ENCODE results near the gene CEACAM16. TPM values are rescaled to one million over a fixed set of nuclear protein-coding genes. Genes with fewer than 3 reads are reported as not detected.

The CEACAM16 gene
- total and polyA plus RNA-seq, 10 of the 15 experiments (the other 5 are each of a cell fraction or from before 2014, with no cell fraction given) = not detected

DNA sequence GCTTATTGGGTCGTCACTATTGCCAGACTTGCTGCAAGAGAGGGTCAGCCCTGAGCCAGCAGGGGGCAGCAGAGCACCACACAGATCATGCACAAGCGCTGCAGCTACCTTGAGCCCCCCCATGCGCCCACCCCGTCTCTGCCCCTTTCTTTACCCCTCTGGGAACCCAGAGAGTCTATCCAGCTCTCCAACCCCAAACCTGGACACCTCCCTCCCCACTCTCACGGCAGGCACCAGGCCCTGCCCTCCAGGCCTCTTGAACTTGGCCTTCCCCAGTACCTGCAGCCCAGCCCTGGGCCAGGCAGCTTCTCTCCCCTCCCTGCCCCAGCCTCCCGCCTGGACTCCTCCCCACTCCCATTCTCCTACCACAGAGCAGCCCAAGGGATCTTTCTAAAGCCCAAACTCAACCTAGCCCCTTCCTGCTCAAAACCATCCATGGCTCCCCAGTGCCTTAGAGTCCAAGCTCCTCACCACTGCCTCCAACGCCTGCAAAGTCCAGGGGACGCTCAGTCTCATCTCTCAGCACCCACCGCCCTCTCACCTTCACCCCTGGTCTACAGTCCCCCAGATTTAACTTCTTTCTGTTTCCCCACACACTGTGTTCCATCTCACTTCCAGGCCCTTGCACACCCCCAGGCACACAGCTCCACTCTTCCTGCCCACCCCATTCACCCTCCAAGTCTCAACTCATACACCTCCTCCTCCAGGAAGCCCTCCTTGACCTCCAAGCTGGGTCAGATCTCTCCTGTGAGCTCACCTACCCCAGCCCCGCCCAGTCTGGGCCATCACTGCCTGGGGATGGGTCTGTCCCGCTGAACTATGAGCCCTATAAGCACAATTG lies 9.4 kb upstream of the CEACAM16 start (continued):
- TF ChIP-seq, protein P1, sequence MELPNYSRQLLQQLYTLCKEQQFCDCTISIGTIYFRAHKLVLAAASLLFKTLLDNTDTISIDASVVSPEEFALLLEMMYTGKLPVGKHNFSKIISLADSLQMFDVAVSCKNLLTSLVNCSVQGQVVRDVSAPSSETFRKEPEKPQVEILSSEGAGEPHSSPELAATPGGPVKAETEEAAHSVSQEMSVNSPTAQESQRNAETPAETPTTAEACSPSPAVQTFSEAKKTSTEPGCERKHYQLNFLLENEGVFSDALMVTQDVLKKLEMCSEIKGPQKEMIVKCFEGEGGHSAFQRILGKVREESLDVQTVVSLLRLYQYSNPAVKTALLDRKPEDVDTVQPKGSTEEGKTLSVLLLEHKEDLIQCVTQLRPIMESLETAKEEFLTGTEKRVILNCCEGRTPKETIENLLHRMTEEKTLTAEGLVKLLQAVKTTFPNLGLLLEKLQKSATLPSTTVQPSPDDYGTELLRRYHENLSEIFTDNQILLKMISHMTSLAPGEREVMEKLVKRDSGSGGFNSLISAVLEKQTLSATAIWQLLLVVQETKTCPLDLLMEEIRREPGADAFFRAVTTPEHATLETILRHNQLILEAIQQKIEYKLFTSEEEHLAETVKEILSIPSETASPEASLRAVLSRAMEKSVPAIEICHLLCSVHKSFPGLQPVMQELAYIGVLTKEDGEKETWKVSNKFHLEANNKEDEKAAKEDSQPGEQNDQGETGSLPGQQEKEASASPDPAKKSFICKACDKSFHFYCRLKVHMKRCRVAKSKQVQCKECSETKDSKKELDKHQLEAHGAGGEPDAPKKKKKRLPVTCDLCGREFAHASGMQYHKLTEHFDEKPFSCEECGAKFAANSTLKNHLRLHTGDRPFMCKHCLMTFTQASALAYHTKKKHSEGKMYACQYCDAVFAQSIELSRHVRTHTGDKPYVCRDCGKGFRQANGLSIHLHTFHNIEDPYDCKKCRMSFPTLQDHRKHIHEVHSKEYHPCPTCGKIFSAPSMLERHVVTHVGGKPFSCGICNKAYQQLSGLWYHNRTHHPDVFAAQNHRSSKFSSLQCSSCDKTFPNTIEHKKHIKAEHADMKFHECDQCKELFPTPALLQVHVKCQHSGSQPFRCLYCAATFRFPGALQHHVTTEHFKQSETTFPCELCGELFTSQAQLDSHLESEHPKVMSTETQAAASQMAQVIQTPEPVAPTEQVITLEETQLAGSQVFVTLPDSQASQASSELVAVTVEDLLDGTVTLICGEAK (IDR thresholded peaks at IDR 0.05; ENCODE audit: borderline replicate concordance) = no peak
- TF ChIP-seq NKRF (conservative IDR thresholded peaks at IDR 0.05) (no peak), POU2F2 (IDR thresholded peaks at IDR 0.05; ENCODE audit: borderline replicate concordance, low read depth, low read length) (no peak), CREM (IDR thresholded peaks at IDR 0.05; ENCODE audit: low read depth) (no peak), BMI1 (IDR thresholded peaks at IDR 0.05; ENCODE audit: borderline replicate concordance) (no peak), STAT3 (IDR thresholded peaks at IDR 0.05; ENCODE audit: low read depth, low read length) (no peak), DPF2 (IDR thresholded peaks at IDR 0.05) (no peak), PBX3 (IDR thresholded peaks at IDR 0.05; ENCODE audit: insufficient replicate concordance, low read depth, low read length) (no peak), RUNX3 (IDR thresholded peaks at IDR 0.05; ENCODE audit: low read length) (0 out of 2 replicates have a peak, but pooled peaks have one; percentile 8), PKNOX1 (IDR thresholded peaks at IDR 0.05) (no peak), STAT1 (conservative IDR thresholded peaks at IDR 0.05) (no peak), PAX8 (IDR thresholded peaks at IDR 0.05) (no peak), ASH2L (IDR thresholded peaks at IDR 0.05; ENCODE audit: borderline replicate concordance, low read depth) (no peak), SMC3 (IDR thresholded peaks at IDR 0.05; ENCODE audit: borderline replicate concordance, low read length) (peak; percentile 80), NRF1 (conservative IDR thresholded peaks at IDR 0.05; ENCODE audit: low read depth, low read length) (no peak), MLLT1 (IDR thresholded peaks at IDR 0.05) (0 out of 2 replicates have a peak, but pooled peaks have one; percentile 25), NBN (IDR thresholded peaks at IDR 0.05) (0 out of 2 replicates have a peak, but pooled peaks have one; percentile 29)

Measured in GM12878 (cell line).